Upper lobe of right lung (tissue), 1 donor: ENCODE results near the gene CKB. TPM values are rescaled to one million over a fixed set of nuclear protein-coding genes. Genes with fewer than 3 reads are reported as not detected.

Experiments used
- ATAC-seq: fragments of 200-7000 bp; cut with Tn5 transposase; one replicate; pipeline ENCODE4 v1.9.1; 2020; ENCODE audit warnings: mild to moderate bottlenecking, moderate library complexity
- DNase-seq: peaks from one replicate; pipeline ENCODE4 v3.0.0-alpha.2; 2020
- H3K27ac ChIP-seq: fragments of 200-600 bp; one replicate; pipeline ENCODE4 v1.8.0; 2022
- H3K27me3 ChIP-seq: fragments of 200-600 bp; one replicate; pipeline ENCODE4 v1.8.0; 2022; ENCODE audit warnings: mild to moderate bottlenecking
- H3K36me3 ChIP-seq: fragments of 200-600 bp; one replicate; pipeline ENCODE4 v1.8.0; 2022
- H3K4me1 ChIP-seq: fragments of 200-600 bp; one replicate; pipeline ENCODE4 v1.8.0; 2022
- H3K4me3 ChIP-seq: fragments of 200-600 bp; one replicate; pipeline ENCODE4 v1.8.0; 2022; ENCODE audit warnings: mild to moderate bottlenecking
- H3K9me3 ChIP-seq: fragments of 200-600 bp; one replicate; pipeline ENCODE4 v1.8.0; 2022
- CTCF ChIP-seq: fragments of 200-600 bp; IDR thresholded peaks from one replicate; pipeline ENCODE4 v1.8.0; 2022; ENCODE audit warnings: antibody characterized with exemption
- intact Hi-C: fragments of 100-400 bp; cut with DNase I; formaldehyde crosslinking; loops from one replicate; pipeline ENCODE4 v1.11.0; 2022
- total RNA-seq: library from RNA; stranded (reverse); fragmentation: NEBNext Ultra II Directional; extraction: Animal tissue kit (Norgen Biotek cat#: 25700); gene quantifications from one replicate; pipeline ENCODE4 v1.2.1, GENCODE V29; 2021
- donor health status: DM: no; HTN: yes; CAD: no; lungs with severe emphysema.

The CKB gene
- total RNA-seq, 1 donor from 2014 or later = 148 TPM

GRCh38 chr14:103485504-103485903, 37.1 kb downstream of the CKB start:
- H3K4me1 ChIP-seq = no peaks in the 10 kb centered on the region
- no peaks in the 10 kb centered on the region for H3K9me3 ChIP-seq
- DNase-seq (no peak), ATAC-seq (no peak)
- H3K4me3 ChIP-seq = no peak overlapping the region
- H3K36me3 ChIP-seq = peaks cover 71% of the 10 kb centered on the region
- no peak for TF ChIP-seq CTCF
- no peak overlapping the region for H3K27ac ChIP-seq
- intact Hi-C loops = no loop called here
- H3K27me3 ChIP-seq = no peaks in the 10 kb centered on the region

- intact Hi-C loops = no loop called here
- Histone ChIP-seq H3K9me3 (no peaks in the 10 kb centered on the region), H3K27me3 (no peaks in the 10 kb centered on the region), H3K4me1 (no peaks in the 10 kb centered on the region), H3K27ac (no peak overlapping the region), H3K36me3 (peaks cover 81% of the 10 kb centered on the region), H3K4me3 (no peak overlapping the region)
- no peak for TF ChIP-seq CTCF
- ATAC-seq (no peak), DNase-seq (no peak)
Measured at GRCh38 chr14:103483600-103483999, 39.0 kb downstream of the CKB start.

- TF ChIP-seq CTCF = no peak
- H3K9me3 ChIP-seq = no peaks in the 10 kb centered on the region
- H3K4me1 ChIP-seq = no peaks in the 10 kb centered on the region
- peaks cover 94% of the 10 kb centered on the region for H3K36me3 ChIP-seq
- DNase-seq (no peak), ATAC-seq (peak; percentile 32)
- no peak overlapping the region for H3K4me3 ChIP-seq
- no peak overlapping the region for H3K27ac ChIP-seq
- H3K27me3 ChIP-seq = no peaks in the 10 kb centered on the region
- intact Hi-C loops = no loop called here
Measured at GRCh38 chr14:103480595-103480994, 42.0 kb downstream of the CKB start.

- H3K36me3 ChIP-seq = peaks cover 98% of the 10 kb centered on the region
- TF ChIP-seq CTCF = no peak
- ATAC-seq = no peak
- no peaks in the 10 kb centered on the region for H3K27me3 ChIP-seq
- no peaks in the 10 kb centered on the region for H3K4me1 ChIP-seq
- intact Hi-C loops = no loop called here
- H3K27ac ChIP-seq = no peak overlapping the region
- no peak for DNase-seq
- H3K9me3 ChIP-seq = no peaks in the 10 kb centered on the region
- no peak overlapping the region for H3K4me3 ChIP-seq
Measured at GRCh38 chr14:103476631-103477030, 46.0 kb downstream of the CKB start.

GRCh38 chr14:103476065-103476464, 46.6 kb downstream of the CKB start:
- TF ChIP-seq CTCF = no peak
- Histone ChIP-seq H3K9me3 (no peaks in the 10 kb centered on the region), H3K27ac (no peak overlapping the region), H3K36me3 (peaks cover 99% of the 10 kb centered on the region), H3K27me3 (no peaks in the 10 kb centered on the region), H3K4me3 (no peak overlapping the region), H3K4me1 (no peaks in the 10 kb centered on the region)
- intact Hi-C loops = no loop called here
- ATAC-seq (no peak), DNase-seq (no peak)

GRCh38 chr14:103474893-103475292, 47.7 kb downstream of the CKB start:
- intact Hi-C loops = no loop called here
- ATAC-seq = no peak
- TF ChIP-seq CTCF = no peak

More at GRCh38 chr14:103474893-103475292, 47.7 kb downstream of the CKB start:
- H3K4me3 ChIP-seq = no peak overlapping the region
- no peak overlapping the region for H3K27ac ChIP-seq
- H3K4me1 ChIP-seq = no peaks in the 10 kb centered on the region
- H3K9me3 ChIP-seq = no peaks in the 10 kb centered on the region
- DNase-seq = no peak
- no peaks in the 10 kb centered on the region for H3K27me3 ChIP-seq
- peaks cover 99% of the 10 kb centered on the region for H3K36me3 ChIP-seq
